HG03432 (cell line): ENCODE data around the gene C6.
"Not testable (repeated sequence)": the region's sequence is repeated elsewhere in the genome, so short reads cannot be mapped to it uniquely, and the experiment has no call there.

Experiments used
- ATAC-seq: cut with Tn5 transposase; IDR thresholded peaks from one replicate; pipeline ENCODE4 v1.9.1; 2021; ENCODE audit warnings: mild to moderate bottlenecking, moderate library complexity; ENCODE audit not compliant: unreplicated experiment

The C6 gene

DNA sequence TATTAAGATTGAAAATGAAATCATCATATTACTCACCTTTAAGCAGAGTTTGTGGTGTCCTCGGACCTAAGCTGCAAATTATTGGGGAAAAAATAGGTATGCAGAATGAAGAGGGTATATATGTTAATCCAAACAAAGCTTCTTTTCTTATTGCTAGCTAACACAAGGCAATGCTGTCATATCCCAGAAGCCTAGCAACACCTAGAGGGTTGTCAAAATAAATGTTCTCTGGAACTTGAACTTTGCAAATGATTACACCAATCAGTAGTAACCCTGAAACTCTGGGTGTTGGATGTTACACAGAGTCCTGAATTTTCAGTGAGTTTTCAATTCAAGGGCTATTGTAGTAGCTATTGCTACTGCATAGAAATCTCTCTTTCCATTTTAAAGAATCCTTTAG is at the start of gene C6:
Gene C6, minus strand, starts transcription at position 193 of the 400 bp plus-strand sequence. CDS start 10,302 bp downstream, outside the sequence.
- ATAC-seq = no peak

DNA sequence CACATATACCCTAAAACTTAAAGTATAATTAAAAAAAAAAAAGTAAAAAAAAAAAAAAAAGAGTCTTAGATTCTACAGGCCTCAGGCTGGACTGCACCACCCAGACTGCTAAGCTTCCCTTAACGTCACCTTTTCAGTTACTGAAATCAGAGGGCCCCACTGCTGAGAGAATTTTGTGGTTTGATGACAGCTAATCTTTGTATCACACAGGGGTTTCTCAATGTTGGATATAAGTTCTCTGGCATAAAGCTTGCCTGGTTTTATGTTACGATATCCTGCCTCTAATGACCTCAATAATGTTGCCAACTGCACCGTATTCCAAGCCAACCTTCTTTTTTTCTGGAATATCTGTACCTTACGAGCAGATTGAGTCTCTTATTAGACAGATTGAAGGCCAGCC is 43.1 kb upstream of the C6 start:
- ATAC-seq = no peak

DNA sequence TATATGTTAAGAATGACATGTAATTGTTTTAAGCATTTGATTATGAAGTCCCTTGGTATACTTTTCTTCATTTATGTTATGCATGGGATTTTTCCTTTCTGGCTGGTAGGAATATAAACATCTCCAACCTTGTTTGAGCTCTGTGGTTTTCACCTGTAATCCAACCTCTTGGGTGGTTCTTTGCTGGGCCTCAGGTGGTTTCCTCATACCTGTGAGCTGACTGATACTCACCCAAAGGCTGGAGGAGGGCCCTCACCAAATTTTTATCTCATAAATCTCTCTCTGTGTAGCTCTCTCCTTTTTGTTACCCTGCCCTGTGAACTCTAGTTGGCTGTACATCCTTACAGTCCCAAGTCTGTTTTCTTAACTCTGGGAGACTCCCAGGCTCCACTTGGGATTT is 39.8 kb upstream of the C6 start:
- no peak for ATAC-seq

DNA sequence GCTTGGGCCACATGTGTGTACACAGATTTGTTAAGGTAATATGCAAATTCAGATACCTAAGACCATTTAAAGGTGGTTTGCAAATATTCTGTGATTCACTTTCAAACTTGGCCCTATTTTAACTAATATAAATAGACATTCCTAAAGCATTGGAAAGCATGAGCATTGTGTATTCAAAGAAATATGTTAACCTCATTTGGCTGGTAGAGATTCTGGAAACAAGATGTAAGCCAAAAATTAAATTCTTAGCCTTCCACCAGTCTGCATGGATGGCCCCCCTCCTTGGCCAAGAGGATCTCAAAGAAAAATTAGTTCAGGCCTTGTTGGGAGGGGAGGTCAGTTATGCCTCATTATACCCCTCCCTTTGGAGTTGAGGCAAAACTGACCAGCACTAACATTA is 38.7 kb upstream of the C6 start:
- no peak for ATAC-seq

DNA sequence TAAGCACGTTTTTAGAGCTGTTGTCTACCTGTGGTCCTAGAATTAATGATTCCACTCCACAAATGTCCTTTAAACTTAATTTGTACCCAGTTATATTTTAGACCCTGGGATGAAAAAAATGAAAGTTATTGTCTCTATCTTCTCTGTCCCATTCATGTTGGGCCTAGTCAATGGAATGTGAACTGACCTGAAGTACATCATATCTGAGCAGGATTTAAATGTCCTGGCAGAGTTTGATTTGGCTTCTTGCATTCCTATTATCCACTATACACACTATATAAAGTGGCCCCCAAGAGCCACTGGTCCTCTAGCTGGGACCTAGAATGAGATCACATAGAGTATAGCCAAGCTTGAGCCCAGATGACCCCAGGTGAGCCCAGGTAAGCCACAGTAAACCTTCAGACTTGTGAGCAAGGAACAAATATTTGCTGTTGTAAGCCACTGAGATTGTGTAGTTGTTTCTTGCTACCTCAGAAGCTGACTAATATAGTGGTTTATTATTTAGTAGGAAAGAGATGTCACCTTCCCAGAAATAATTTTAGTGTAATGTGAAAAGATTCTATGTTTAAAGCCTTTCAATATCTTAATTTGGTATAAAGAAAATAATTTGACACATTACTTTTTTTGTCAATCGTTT is 37.1 kb upstream of the C6 start:
- ATAC-seq = no peak

DNA sequence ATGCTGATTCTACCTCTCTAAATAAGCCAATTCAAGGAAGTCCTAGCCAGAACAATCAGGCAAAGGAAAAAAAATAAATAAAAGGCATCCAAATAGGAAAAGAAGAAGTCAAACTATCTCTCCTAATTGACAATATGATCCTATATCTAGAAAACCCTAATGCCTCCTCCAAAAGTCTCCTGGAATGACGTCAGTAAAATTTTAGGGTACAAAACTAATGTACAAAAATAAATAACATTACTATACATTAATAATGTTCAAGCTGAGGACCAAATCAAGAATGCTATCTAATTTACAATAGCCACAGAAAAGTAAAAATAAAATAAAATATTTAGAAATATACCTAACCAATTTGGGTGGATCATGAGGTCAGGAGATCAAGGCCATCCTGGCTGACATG is 33.8 kb upstream of the C6 start:
- ATAC-seq = no peak

DNA sequence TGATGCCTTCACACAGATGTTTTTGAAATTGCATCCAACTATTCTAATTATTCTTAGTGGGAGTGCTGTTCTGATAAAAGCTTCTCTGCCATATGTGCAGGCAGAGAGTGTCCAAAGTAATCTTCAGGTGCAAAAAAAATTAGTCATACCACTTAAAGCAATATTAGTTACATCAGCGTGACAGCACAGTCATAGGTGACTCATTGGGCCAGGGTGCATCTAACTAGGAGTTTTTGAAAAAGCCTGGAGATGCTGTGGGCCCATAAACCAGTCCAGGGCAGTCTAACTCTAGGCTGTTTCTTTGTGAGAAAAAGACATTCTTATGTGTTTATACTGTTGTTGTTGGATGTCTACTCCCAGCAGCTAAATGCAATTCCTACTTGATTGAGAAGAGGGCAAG is 33.0 kb upstream of the C6 start:
- ATAC-seq = no peak

DNA sequence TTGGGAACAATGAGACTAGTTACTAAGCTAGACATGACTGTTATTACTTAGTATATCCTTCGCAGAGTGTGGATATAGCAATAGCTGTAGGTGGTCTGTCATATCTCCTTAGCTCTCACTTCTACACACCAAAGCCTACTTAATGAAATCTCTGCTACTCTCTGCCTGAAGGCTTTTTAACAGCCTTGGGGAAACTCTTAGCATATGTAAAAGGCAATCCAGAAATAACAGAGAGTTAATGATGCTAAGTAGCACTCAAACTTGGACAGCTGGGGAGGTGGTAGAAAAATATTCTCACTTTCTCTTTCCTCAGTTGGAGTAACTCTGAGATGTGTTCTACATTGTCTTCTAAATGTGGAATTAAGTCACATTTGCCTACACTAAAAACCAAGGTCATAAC is 30.2 kb upstream of the C6 start:
- no peak for ATAC-seq

DNA sequence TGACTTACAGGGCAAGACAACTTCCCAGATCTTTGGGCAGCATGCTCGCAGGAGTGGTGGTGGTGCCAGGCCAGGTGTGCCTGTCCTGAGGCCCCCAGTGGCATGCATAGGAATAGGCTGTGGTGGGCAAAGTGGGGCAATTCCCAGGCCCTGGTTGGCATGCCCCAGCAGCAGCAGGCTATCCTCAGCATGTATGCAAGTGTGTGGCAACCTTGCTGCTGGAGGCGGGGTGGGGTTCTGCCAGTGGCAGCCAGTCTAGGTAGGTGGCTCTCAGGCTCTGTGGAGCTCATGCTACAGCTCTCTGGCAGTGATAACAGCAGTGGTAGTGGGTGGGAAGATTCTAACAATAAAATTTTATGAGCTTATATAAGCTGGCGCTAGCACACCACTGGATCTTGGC is 27.7 kb upstream of the C6 start:
- ATAC-seq = no peak

DNA sequence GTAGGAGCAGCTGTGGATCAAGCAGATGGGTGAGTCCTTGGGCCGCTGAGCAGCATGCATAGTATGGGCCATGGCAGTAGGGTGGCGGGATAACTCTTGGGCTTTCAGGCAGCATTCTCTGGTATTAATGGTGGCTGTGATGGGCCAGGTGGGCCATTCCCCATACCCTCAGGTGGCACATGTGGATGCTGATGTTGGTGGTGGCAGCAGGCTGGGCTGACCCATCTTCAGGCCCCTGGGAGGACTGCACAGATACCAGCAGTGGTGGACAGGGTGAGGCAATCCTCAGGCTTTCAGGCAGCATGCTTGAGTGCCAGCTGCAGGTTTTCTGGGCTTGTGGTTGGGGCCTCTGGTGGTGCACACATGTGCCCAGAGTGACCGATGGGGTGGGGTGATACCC is 27.1 kb upstream of the C6 start:
- ATAC-seq = no peak

DNA sequence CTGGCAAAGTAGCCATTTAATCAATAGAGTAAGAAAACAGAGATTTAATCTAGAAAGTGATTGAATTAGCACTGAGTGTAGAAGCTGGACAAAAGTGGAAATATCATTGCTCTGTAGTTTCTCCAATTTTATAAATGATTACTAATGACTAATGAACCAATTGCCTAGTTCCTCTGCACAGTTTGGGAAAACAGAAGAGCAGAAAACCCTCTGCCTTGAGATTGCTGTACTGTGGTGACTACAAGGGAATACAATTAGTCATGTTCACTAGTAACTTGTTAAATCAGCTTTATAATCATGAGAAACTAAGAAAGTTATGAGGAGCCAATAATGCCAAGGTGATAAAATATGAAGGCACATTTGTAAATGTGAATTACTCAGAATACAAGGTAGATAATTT is 21.1 kb upstream of the C6 start:
- ATAC-seq = no peak

DNA sequence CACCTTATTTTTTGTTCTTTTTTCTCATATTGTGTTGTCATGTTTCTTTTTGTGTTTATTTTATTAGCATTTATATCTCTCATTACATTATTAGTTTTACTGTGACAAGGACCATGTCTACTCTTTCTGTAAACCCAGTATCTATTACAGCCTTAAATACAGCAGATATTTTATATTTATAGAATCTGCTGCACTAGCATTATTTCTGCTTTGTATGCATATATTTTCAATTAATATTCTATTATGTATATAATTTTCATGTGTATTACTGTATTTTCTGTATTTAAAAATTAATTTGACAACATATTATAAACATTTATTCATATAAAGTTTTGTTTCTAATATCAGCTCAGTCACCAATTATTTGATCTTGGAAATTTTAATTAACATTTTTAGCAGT is 19.5 kb upstream of the C6 start:
- ATAC-seq = no peak

DNA sequence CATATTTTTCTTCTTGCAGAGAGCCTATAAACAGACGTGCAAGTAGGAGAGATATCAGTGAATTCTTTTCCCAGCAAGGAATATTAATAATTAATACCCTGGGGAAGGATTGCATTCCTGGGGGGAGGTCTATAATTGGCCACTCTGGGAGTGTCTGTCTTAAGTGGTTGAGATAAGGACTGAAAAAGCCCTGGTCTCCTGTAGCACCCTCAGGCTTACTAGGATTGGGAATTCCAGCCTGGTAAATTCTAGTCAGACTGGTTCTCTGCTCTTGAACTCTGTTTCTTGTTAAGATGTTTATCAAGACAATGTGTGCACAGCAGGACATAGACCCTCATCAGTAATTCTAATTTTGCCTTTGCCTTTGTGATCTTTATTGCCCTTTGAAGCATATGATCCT is 16.9 kb upstream of the C6 start:
- not testable (repeated sequence) for ATAC-seq

DNA sequence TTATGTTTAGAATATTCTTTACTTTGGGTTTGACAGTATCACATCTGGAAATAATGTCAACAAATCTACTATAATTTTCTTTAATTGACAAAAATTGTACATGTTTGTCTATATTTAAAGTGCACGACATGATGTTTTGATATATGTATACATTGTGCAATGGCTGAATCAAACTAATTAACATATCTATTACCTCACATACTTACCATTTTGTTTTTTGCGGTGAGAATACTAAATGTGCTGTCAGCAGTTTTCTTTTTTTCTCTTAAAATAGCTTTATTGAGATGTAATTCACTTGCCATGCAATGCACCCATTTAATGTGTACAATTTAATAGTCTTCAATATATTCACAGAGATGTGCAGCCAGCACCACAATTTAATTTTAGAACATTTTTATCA is 10.6 kb upstream of the C6 start:
- no peak for ATAC-seq

DNA sequence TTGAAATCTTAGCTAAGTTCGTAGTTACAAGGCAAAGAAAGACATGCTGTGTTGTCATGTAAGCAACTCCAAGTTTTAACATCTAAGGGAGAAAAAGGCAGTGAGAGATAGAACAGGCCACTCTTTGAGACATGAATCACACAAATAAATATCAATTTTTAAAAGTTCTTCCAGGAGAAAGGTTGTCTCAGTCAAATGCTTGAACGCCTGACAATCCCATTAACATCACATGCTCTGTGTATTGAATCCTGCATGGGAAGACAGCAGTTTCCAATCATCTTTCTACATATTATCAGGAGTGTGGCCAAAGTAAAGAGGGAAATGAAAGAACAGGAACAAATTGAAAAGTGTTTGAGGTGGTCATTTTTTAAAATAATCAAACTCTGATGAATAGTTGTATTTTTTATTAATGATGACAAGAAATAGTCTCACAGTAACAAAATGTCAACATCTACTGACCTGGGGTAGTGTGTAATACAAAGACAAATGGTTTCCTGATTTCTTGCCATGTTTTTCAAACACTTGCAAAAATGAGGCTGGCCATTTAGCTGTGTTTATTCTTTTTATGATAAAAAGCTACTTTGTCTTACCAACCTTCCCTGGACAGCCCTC is 6.4 kb upstream of the C6 start:
- no peak for ATAC-seq

DNA sequence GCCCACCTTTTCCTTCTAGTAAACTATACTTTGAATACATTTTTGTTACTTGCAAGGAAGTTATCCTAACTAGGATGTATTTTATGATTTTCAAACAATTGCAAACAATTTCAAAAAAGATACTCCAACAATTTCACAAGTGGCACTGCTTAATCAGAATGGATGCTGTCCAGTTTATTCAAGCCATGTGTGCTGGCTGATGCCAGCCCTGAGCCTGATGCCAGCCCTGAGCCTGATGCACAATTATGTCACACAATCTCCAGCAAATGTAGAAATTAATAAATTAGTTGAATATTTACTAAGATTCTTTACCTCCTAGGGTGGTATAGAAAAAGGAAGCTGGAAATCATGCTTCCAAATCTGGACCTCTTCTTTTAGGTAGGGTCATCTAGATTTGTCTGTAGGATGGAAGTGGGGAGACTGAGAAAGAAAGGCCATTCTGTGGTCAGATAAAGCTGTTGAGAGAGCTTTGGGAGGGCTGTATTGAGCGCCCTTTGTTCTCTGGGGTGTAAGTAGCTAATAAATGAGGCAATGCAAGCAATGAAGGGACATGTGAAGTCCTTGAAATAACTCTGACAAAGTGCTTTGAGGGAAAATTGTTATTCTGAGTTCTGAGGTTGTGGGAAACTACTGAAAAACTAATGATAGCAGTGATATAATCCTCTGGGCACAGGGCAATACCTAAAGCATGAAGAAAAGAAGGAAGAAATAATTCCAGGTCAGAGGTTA is 5.8 kb upstream of the C6 start:
- ATAC-seq = no peak

DNA sequence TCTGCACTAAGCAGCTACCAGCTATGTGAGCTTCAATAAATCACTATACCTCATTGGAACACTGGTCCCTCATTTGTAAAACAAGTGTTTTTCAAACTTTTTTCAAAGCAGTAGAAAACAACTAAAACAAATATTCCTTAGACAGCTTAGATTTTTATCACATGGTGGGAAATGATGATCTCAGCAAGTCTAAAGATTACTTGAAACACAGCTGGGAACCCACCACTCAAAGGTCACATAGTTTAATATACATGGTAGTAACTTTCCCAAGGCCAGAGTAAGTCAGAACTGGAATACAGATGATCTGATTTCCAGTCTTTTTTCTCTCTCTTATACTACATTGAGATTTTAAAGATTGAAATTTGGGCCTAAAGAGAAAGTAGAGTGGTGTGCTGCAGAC is 850 bp upstream of the C6 start:
- ATAC-seq = no peak

DNA sequence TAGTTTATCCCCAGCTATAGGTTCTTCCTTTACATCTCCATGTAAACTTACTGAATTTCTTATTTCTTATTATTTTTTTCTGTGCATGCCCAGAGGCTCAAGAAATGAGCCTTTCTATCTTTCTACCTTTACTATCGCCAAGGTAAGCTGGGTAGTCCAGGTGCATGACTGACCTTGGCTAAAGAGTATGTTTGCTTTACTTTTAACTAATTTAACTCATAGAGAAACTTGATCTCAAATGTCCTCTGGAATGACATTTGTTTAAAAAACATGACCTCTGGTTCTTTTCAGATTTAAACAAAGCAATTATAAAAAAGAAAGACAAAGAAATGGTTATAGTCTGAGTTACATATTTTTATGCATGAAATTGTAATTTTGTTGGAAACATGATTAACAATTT is 397 bp downstream of the C6 start:
- no peak for ATAC-seq

DNA sequence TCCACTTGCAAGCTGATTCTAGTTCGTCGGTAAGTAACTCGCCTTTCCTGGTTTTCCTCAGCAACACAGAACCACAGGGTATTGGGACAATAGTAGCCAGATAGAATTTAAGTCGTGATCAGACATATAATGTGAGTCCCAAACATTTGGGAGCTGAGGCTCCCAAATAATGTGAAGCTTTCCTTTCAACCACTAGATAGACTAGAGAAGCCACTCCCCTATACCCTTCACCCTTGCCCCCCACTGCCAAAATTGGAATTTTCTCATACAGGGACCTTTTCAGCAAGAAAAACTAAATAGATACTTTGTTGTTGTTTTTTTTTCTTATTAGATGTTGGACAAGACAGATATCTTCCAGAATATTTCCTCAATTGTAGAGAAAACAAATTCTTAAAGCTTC is 1.9 kb downstream of the C6 start:
- no peak for ATAC-seq

DNA sequence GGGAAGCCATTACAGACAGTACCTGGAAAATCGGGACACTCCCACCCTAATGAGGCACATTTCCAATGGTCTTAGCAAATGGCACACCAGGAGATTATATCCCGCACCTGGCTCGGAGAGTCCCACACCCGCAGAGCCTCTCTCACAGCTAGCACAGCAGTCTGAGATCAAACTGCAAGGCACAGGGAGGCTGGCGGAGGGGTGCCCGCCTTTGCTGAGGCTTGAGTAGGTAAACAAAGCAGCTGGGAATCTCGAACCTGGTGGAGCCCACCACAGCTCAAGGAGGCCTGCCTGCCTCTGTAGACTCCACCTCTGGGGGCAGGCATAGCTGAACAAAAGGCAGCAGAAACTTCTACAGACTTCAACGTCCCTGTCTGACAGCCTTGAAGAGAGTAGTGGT is 7.9 kb downstream of the C6 start:
- not testable (repeated sequence) for ATAC-seq

DNA sequence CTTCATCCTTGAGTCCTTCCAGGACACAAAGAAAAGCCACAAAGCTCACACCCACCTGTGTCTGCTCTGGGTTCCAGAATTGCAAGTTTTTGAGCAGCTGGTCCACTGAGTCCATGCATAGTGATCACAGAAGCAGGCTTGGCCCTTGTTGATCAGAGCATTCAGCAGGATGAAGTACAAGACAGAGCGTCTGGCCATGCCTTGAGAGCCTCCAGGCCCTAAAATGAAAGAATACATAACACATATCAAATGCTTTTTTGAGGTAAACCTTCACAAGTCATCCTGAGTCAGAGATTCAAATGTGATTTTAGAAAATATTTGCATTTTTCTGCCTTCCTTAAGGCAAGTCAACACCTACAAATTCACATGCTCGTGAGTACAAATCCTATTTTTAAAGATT is 10.3 kb downstream of the C6 start:
- no peak for ATAC-seq

DNA sequence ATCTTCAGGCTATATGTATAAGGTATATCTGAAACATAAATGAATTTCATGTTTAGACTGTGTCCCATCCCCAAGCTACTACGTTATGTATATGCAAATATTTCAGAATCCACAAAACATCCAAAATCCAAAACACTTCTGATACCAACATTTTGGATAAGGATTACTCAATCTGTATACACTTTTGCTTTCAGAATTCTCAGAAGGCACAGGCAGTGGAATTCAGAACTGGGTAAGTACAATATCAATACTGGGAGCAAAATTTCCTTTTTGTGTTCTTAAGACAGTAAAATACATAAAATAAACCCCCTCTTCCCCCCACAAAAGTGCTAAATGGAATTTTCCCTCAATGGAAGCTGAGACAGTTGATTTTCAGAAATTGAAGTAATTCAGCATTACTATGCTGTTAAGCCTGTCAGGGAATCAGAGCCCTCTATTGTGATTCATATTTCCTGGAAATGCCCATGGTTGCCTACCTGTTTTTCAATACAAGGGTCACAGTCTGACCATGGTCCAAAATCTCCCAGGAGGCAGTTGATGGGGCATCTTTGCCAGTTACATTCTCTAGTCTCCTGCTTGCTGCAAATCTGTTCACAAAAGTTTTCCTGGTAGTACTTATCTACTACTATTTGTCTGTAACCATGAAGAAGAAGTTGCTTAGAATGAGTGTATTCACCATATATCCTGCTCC is 12.1 kb downstream of the C6 start:
- ATAC-seq = no peak
